Measurements from ENCODE around the gene THRB.

The THRB gene

GRCh38 chr3:24374801-24375200, 119.8 kb downstream of the THRB start:
- DNase-seq, result no peak

- DNase-seq, result no peak
Observed at GRCh38 chr3:24373198-24373959, 121.3 kb downstream of the THRB start.

DNA sequence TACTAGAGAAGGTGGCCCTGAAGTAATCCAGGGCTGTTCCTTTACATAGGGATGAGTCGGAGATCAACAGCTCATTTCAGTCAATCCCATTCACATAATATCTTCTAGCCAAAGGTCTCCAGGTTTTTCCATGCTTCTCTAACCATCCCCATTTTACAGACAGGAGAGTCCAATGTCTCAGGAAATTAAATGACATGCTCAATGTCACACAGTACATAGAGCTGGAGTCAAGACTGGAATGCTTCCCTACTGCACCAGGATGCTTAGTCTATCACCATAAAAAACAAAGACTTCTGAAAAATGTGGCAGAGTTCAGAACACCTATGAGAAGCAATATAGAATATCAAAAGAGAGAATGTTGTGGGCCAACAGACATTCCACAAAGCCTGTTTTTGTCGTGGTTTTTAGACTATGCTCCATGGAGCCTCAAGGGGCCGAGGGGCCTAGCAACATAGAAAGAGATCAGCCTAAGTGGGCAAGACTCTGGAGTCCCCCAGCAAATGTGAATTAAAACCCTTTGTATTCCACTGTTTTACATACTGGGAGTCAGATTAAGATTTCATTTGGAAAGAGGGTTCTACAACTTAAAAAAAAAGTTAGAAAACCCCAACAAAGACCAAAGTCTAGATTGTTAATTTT, 122.0 kb downstream of the THRB start:
- no peak for DNase-seq

DNA sequence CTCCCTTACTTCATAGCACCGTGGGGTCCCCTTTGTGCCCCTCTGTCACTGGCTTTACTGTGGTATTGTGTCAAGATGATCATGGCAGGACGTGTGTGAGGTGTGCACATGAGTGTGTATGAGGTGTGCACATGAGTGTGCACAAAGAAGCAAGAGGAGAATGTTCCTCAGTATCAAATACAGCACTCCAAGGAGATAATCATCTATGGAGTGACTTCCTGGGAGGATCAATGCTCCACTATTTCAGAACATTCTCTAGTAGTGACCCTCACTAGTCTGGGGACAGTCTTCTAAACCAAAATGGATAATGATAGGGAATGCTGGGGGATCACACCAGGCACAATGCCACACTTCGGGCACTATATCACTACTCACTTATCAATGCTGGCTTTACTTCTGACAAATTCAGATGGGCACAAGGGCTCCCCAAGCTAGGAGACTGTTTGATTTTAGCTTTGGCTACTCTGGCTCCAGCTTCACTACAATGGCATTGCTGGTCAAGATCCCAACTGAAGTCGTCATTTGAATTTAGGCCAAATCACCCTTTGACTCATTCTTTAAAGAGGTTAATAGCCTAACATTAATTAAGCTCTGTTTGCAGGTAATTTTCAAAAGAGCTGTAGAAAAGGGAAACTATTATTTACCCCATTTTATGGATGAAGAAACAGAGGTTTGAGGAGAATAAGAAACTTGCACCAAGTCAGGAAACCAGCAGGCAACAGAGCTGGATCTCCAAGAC, 124.1 kb downstream of the THRB start:
- DNase-seq, result no peak

DNA sequence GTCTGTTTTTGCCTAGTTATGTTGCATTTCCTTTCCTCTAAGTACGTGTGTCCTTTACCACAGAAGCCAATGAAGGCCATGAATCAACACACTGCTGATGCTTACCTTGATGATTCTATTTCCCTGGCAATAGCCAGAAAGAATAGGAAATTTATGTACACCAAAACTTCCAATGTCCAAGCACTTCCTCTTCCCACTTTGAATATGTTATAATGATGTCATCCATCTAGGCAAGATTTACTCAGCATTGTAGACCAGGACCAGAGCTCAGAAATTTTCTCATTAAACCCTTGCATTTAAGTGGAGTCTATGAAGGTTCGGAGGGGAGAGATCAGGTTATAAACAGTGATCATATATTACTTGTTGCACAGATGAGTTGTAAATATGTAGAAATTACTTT, 126.0 kb downstream of the THRB start:
- DNase-seq, result no peak

GRCh38 chr3:24367664-24368264, 126.9 kb downstream of the THRB start:
- DNase-seq, result no peak

DNA sequence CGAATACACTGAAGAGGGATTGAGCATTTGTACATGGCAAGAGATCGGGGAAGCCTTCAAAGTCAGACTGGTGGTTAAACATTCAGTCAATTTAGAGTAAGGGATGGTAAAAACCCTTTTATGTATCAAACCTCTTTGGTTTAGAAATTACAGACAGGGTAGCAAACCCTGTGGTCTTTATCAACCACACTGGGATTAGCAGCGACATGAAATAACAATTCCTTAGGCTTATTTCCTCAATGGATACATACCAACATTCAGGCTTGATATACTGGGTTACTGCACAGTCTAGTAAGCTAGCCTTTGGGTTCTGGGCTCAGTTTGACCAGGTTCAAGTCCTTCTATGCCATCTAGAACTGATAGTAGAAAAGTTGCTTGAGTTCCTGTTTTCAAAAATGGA, 127.4 kb downstream of the THRB start:
- DNase-seq, result no peak

DNA sequence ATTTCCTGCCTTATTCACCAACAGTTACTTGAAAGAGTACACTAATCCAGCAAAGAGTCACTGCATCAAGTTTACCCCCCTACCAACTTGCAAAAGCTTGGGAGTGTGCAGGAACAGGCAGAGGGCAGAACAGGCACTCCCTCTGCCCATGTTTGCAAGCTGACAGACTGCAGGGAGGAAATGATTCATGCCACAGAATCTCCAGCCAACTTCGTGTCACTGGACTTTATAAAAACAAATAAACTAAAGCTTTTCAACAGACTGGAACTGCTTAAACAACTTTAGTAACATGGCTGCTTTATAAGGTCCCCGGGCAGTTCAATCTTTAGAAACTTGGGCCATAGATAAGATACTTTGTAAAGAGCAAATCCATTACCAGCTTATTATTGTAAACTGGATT, 129.5 kb downstream of the THRB start:
- DNase-seq, result no peak

- DNase-seq, result no peak
Observed at GRCh38 chr3:24364359-24364758, 130.3 kb downstream of the THRB start.

DNA sequence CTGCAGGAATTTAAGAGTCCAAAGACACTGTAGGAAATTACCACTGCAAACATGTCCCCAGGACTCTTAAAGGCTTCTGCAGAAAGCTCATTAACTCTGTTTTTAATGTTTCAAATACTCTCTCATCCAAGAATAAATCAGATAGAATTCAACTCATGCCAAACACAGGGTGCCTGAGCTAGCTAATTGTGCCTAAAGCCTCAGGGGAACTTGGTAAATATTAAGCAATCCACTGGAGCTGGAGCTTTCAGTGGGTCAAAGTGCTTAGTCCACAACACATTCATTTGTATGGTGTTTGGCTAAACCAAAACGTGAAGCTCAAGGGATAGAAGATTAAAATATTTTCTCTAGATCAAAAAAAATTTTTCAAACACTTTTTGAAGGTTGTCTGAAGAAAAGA, 131.4 kb downstream of the THRB start:
- DNase-seq, result no peak

DNA sequence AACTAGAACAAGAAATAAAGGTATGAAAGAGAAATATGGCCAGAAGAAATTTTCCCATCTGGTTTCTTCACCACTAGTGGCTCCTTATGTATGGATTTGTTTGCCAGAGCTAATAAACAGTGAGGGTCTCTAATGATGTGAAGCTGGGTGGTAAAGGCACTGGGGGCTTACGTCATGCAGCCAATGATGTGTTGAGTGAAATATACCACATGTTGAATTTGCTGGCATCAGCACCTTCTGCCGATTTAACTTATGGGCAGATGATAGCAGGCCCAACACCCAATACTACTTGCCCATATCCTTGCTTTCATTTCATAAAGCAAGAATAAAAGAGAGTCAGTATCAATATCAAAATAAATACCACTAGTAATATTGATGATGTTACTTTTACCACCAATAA, 133.0 kb downstream of the THRB start:
- DNase-seq, result no peak

- DNase-seq, result no peak
Observed at GRCh38 chr3:24360957-24361356, 133.7 kb downstream of the THRB start.

GRCh38 chr3:24359645-24360462, 134.8 kb downstream of the THRB start:
- no peak for DNase-seq

DNA sequence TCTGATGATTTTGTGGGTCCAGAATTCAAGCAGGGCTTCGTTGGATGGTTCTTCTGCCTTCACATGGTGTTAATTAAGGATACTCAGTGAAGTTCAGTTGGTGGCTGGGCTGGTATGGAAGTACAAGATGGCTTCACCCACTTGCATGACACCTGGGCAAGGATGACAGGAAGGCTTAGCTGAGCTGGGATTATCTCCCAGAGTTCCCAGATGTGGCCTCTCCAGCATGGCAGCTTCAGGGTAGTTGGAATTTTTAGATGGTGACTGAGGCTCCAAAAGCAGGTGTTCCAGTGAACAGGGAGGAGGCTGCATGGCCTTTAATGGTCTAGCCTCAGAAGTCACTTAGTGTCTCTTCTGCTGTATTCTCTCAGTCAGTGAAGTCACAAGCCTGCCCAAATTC, 135.5 kb downstream of the THRB start:
- DNase-seq, result no peak

GRCh38 chr3:24357635-24358034, 137.0 kb downstream of the THRB start:
- no peak for DNase-seq

GRCh38 chr3:24355806-24356205, 138.8 kb downstream of the THRB start:
- DNase-seq, result no peak

DNA sequence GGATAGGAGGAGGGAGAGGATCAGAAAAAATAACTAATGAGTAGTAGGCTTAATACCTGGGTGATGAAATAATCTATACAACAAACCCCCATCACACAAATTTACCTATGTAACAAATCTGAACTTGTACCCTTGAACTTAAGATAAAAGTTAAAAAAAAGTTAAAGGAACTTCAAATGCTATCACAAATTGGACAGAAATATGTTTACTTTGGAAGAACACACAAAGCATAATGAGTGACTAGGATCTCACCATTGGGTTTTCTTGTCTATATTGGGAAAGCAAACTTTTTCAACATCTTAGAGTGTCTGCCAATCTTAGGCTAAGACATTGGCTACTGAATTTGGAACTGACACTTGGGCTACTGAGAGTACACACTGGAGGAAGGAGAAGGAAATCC, 140.4 kb downstream of the THRB start:
- DNase-seq, result no peak

DNA sequence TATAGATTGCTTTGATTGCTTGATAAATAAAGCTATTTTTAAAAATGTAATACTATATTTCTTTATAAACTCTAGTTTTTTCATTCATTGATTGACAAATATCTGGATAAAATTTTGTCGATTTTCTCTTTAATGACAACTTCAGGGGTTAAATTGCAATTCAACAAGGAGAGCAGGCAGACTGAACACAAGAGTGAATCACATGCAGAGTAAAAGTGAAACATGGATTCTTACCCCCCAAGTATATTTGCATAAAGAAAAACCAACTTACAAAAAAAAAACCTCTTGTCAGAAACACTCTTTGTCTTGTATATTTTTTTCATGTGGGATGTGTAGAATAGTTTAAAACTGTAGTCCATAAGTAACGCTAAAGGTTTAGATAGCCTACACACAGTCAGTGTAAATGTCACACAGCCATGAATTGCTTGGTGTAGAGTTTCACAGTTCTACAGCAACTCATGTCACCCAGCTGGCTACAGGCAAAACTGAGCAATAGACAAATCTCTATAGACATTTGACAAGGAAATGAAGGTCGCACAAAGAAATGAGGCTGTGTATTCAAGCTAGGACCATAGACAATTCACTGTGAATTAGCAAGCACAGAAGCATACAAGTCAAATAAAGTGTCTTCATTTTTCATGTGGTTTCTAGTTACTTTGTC, 141.6 kb downstream of the THRB start:
- DNase-seq, result no peak

DNA sequence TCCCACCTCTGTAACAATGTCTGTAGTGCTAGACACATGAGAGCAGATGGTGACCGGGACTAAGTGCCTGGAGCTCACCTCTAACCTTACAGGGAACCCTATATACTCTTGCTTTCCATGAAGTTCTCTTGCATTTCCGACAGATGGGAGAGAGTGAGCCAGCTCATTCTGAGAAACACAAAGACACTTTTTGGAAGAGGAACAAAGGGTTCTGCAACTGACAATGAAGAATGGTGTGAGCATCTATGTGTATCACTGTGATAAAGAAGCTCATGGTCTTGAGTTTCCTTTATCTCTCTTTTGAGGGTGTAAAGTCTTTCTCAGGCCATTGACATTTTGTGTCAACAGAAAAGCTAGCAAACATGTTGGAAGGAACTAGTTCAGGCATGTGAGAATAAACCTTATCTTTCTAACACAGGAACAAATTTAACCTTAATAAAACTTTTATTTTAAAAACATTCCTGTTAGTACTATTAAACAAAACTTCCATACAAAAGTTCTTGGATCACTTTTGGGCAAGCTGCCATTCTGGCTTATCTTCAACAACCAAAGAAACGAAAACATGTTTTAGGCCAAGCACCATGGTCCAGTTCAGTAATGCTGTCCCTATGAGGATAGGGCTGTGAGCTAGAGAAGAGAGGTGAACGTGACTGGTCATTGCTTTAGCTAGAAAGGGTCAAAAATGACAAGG, 142.7 kb downstream of the THRB start:
- no peak for DNase-seq

- DNase-seq, result no peak
Observed at GRCh38 chr3:24349367-24350019, 145.2 kb downstream of the THRB start.

GRCh38 chr3:24348348-24348747, 146.3 kb downstream of the THRB start:
- no peak for DNase-seq

All from effector CD8-positive, alpha-beta T cell (primary cell).